Neural progenitor cell (in vitro differentiated cells): ENCODE data around the gene AEBP2. TPM values are rescaled to one million over a fixed set of nuclear protein-coding genes. Genes with fewer than 3 reads are reported as not detected.
A peak's percentile ranks its signal among the peaks of the same experiment; 100 is the strongest.

Experiments used
- DNase-seq: peaks from one replicate; pipeline ENCODE4 v3.0.0-alpha.2; 2016; ENCODE audit warnings: low spot score
- H2AFZ ChIP-seq: fragments of 200-600 bp; sonication (generic); replicated peaks from 2 replicates; pipeline ENCODE4 v1.6.1; 2016; ENCODE audit warnings: antibody characterized with exemption
- H3F3A ChIP-seq: fragments of 200-600 bp; sonication (generic); 2 replicates; pipeline ENCODE4 v1.6.1; 2016; ENCODE audit warnings: antibody characterized with exemption, low read depth
- H3K27ac ChIP-seq: fragments of 200-600 bp; sonication (generic); 2 replicates; pipeline ENCODE4 v1.5.1; 2016; ENCODE audit warnings: mild to moderate bottlenecking
- H3K27me3 ChIP-seq: fragments of 200-600 bp; sonication (generic); 2 replicates; pipeline ENCODE4 v1.6.1; 2016; ENCODE audit warnings: mild to moderate bottlenecking, moderate library complexity
- H3K36me3 ChIP-seq: fragments of 200-600 bp; sonication (generic); 2 replicates; pipeline ENCODE4 v1.5.1; 2016
- H3K4me1 ChIP-seq: fragments of 200-600 bp; sonication (generic); 2 replicates; pipeline ENCODE4 v1.6.1; 2016; ENCODE audit warnings: mixed run types
- H3K4me2 ChIP-seq: fragments of 200-600 bp; sonication (generic); 2 replicates; pipeline ENCODE4 v1.6.1; 2016
- H3K4me3 ChIP-seq: fragments of 200-600 bp; sonication (generic); 2 replicates; pipeline ENCODE4 v1.5.1; 2016
- H3K79me2 ChIP-seq: fragments of 200-600 bp; sonication (generic); 2 replicates; pipeline ENCODE4 v1.6.1; 2016; ENCODE audit warnings: low read depth
- H3K9ac ChIP-seq: fragments of 200-600 bp; sonication (generic); 2 replicates; pipeline ENCODE4 v1.6.1; 2016
- H3K9me3 ChIP-seq: fragments of 200-600 bp; sonication (generic); 2 replicates; pipeline ENCODE4 v1.5.1; 2016; ENCODE audit warnings: low read depth
- H4K20me1 ChIP-seq: fragments of 200-600 bp; sonication (generic); 2 replicates; pipeline ENCODE4 v1.6.1; 2016; ENCODE audit warnings: low read depth
- H3K27ac Mint-ChIP-seq: 3 replicates; pipeline ENCODE4 v1.8.0; 2021; ENCODE audit warnings: mixed read lengths
- H3K27me3 Mint-ChIP-seq: 2 replicates; pipeline ENCODE4 v1.8.0; 2022; ENCODE audit warnings: low read depth, mild to moderate bottlenecking, inconsistent platforms, moderate library complexity, mixed read lengths; ENCODE audit not compliant: insufficient read depth
- H3K36me3 Mint-ChIP-seq: 3 replicates; pipeline ENCODE4 v1.8.0; 2021; ENCODE audit warnings: mixed read lengths
- H3K4me1 Mint-ChIP-seq: 3 replicates; pipeline ENCODE4 v1.8.0; 2021; ENCODE audit warnings: mixed read lengths
- H3K4me3 Mint-ChIP-seq: 3 replicates; pipeline ENCODE4 v1.8.0; 2021; ENCODE audit warnings: mild to moderate bottlenecking, moderate library complexity, mixed read lengths
- H3K9me3 Mint-ChIP-seq: 3 replicates; pipeline ENCODE4 v1.8.0; 2020; ENCODE audit warnings: mixed read lengths
- CTCF ChIP-seq: fragments of 200-600 bp; sonication (generic); IDR thresholded peaks from 2 replicates; pipeline ENCODE4 v1.5.1; 2017; ENCODE audit warnings: antibody characterized with exemption, mild to moderate bottlenecking
- EZH2 ChIP-seq: fragments of 200-600 bp; sonication (generic); IDR thresholded peaks from 2 replicates; pipeline ENCODE4 v1.6.1; 2017; ENCODE audit warnings: antibody characterized with exemption, mild to moderate bottlenecking, moderate library complexity
- EZH2phosphoT487 ChIP-seq: fragments of 200-600 bp; sonication (generic); IDR thresholded peaks from 2 replicates; pipeline ENCODE4 v1.6.1; 2017; ENCODE audit warnings: antibody characterized with exemption
- total RNA-seq: library from RNA; depleted of rRNA; stranded (reverse); fragments of >200 nt; gene quantifications from 2 replicates; pipeline ENCODE4 v1.2.3, GENCODE V29; 2015; ENCODE audit warnings: low replicate concordance

AEBP2 gene
- total RNA-seq, 1 donor from 2014 or later = 34.0 TPM

- no peak overlapping the region for H3K4me3 ChIP-seq
- Mint-ChIP-seq H3K4me1 (peaks cover 16% of the 10 kb centered on the region), H3K27ac (no peak overlapping the region), H3K4me3 (no peak overlapping the region), H3K27me3 (peaks cover 2% of the 10 kb centered on the region), H3K9me3 (peaks cover 22% of the 10 kb centered on the region), H3K36me3 (peaks cover 45% of the 10 kb centered on the region)
- peaks cover 87% of the 10 kb centered on the region for H4K20me1 ChIP-seq
- no peak for DNase-seq
- no peak for TF ChIP-seq EZH2
- TF ChIP-seq EZH2phosphoT487 = no peak
- no peak for TF ChIP-seq CTCF
- H3K4me2 ChIP-seq = peak overlapping the region; percentile 48
- no peak overlapping the region for H3K9ac ChIP-seq
- H3K36me3 ChIP-seq = peaks cover 6% of the 10 kb centered on the region
- H3K9me3 ChIP-seq = no peaks in the 10 kb centered on the region
- no peak overlapping the region for H3K27ac ChIP-seq
- H2AFZ ChIP-seq = no peak overlapping the region
- H3K4me1 ChIP-seq = peaks cover 20% of the 10 kb centered on the region
- peaks cover 95% of the 10 kb centered on the region for H3K79me2 ChIP-seq
- no peaks in the 10 kb centered on the region for H3K27me3 ChIP-seq
- H3F3A ChIP-seq = peaks cover 20% of the 10 kb centered on the region
Observed at GRCh38 chr12:19444097-19444496, 4.8 kb downstream of the AEBP2 start.

DNA sequence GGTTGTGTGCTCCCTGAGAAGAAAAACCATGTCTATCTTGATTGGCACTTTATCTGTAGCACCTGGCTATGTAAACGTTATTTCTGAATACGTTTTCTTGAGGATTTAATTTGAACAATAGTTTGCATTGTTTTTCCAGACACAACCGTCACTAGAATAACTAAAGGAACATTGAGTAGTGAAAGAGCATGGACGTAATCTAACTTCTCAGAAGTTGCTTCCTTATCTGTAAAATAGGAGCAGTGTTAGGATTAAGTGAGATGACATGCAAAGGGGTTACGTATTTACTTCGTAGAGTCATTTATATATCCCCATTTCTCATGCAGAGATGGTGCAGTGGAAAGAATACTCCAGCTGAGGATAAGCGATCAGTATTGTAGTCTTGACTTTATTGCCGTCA is 8.1 kb downstream of the AEBP2 start:
- H3K27ac Mint-ChIP-seq = no peak overlapping the region
- Histone ChIP-seq H3K4me2 (no peak overlapping the region), H3K4me1 (peaks cover 22% of the 10 kb centered on the region), H4K20me1 (peaks cover 100% of the 10 kb centered on the region), H3K36me3 (peaks cover 6% of the 10 kb centered on the region), H3K79me2 (peaks cover 100% of the 10 kb centered on the region), H3K9me3 (no peaks in the 10 kb centered on the region), H3F3A (peaks cover 11% of the 10 kb centered on the region), H3K27ac (no peak overlapping the region), H3K27me3 (no peaks in the 10 kb centered on the region), H3K9ac (no peak overlapping the region), H3K4me3 (no peak overlapping the region), H2AFZ (no peak overlapping the region)
- H3K9me3 Mint-ChIP-seq = peaks cover 25% of the 10 kb centered on the region
- H3K36me3 Mint-ChIP-seq = peaks cover 45% of the 10 kb centered on the region
- peaks cover 18% of the 10 kb centered on the region for H3K4me1 Mint-ChIP-seq
- no peak for DNase-seq
- H3K27me3 Mint-ChIP-seq = no peaks in the 10 kb centered on the region
- H3K4me3 Mint-ChIP-seq = no peak overlapping the region
- TF ChIP-seq CTCF (no peak), EZH2 (no peak), EZH2phosphoT487 (no peak)

GRCh38 chr12:19449814-19450213 is 10.5 kb downstream of the AEBP2 start:
- Histone ChIP-seq H3K9me3 (no peaks in the 10 kb centered on the region), H3K79me2 (peaks cover 100% of the 10 kb centered on the region), H3K9ac (no peak overlapping the region), H2AFZ (no peak overlapping the region), H3K4me3 (no peak overlapping the region), H4K20me1 (peaks cover 93% of the 10 kb centered on the region), H3K27me3 (no peaks in the 10 kb centered on the region), H3K27ac (no peak overlapping the region), H3K4me2 (no peak overlapping the region), H3K36me3 (no peaks in the 10 kb centered on the region), H3F3A (peaks cover 3% of the 10 kb centered on the region), H3K4me1 (peaks cover 13% of the 10 kb centered on the region)
- H3K9me3 Mint-ChIP-seq = peaks cover 31% of the 10 kb centered on the region
- no peak overlapping the region for H3K4me3 Mint-ChIP-seq
- DNase-seq = no peak
- no peak overlapping the region for H3K27ac Mint-ChIP-seq
- TF ChIP-seq EZH2phosphoT487 (no peak), EZH2 (no peak), CTCF (no peak)
- peaks cover 46% of the 10 kb centered on the region for H3K36me3 Mint-ChIP-seq
- peaks cover 14% of the 10 kb centered on the region for H3K4me1 Mint-ChIP-seq
- H3K27me3 Mint-ChIP-seq = no peaks in the 10 kb centered on the region
